ENCODE data around the gene SELENOO.

Gene SELENOO

GRCh38 chr22:50169774-50170341 is 31.0 kb upstream of the SELENOO start:
- Histone ChIP-seq H4K20me1 (ENCODE audit: control insufficient read depth, insufficient read depth, low read depth, low read length) (no peaks in the 10 kb centered on the region), H3K4me1 (ENCODE audit: control insufficient read depth, low read length) (peaks cover 14% of the 10 kb centered on the region), H3K4me2 (ENCODE audit: low read length) (no peak overlapping the region), H3K9me3 (ENCODE audit: control insufficient read depth, insufficient read depth, low read length) (no peaks in the 10 kb centered on the region; the same call in 1 of the 2 replicates), H3K4me3 (ENCODE audit: low read length) (no peak overlapping the region), H3K27me3 (ENCODE audit: control insufficient read depth, low read length) (peaks cover 19% of the 10 kb centered on the region), H3K27ac (ENCODE audit: low read depth, low read length) (no peak overlapping the region), H3K9me2 (replicated peaks; ENCODE audit: control insufficient read depth, low read length) (no peaks in the 10 kb centered on the region), H3F3A (ENCODE audit: control insufficient read depth, insufficient read depth) (peaks cover 3% of the 10 kb centered on the region; the same call in 1 of the 2 replicates), H3K79me2 (ENCODE audit: control insufficient read depth, low read length) (no peaks in the 10 kb centered on the region), H3K36me3 (ENCODE audit: control insufficient read depth, low read length) (no peaks in the 10 kb centered on the region)
- TF ChIP-seq CTCF (IDR thresholded peaks at IDR 0.05; ENCODE audit: low read depth, low read length, poor library complexity, severe bottlenecking) (no peak), EZH2phosphoT487 (IDR thresholded peaks at IDR 0.05; ENCODE audit: borderline replicate concordance, low read length) (no peak)

- TF ChIP-seq CTCF (IDR thresholded peaks at IDR 0.05; ENCODE audit: low read depth, low read length, poor library complexity, severe bottlenecking) (no peak), EZH2phosphoT487 (IDR thresholded peaks at IDR 0.05; ENCODE audit: borderline replicate concordance, low read length) (no peak)
- no peaks in the 10 kb centered on the region for H3K36me3 ChIP-seq (ENCODE audit: control insufficient read depth, low read length)
- H3K79me2 ChIP-seq (ENCODE audit: control insufficient read depth, low read length): no peaks in the 10 kb centered on the region
- H3K9me3 ChIP-seq (ENCODE audit: control insufficient read depth, insufficient read depth, low read length): no peaks in the 10 kb centered on the region; the same call in 1 of the 2 replicates
- no peak within 1 kb of the TSS for H3K4me2 ChIP-seq (ENCODE audit: low read length)
- peaks cover 14% of the 10 kb centered on the region for H3K4me1 ChIP-seq (ENCODE audit: control insufficient read depth, low read length)
- peaks cover 19% of the 10 kb centered on the region for H3K27me3 ChIP-seq (ENCODE audit: control insufficient read depth, low read length)
- no peaks in the 10 kb centered on the region for H4K20me1 ChIP-seq (ENCODE audit: control insufficient read depth, insufficient read depth, low read depth, low read length)
- H3F3A ChIP-seq (ENCODE audit: control insufficient read depth, insufficient read depth): peaks cover 3% of the 10 kb centered on the region; the same call in 1 of the 2 replicates
- no peak within 1 kb of the TSS for H3K4me3 ChIP-seq (ENCODE audit: low read length)
- H3K27ac ChIP-seq (ENCODE audit: low read depth, low read length): no peak within 1 kb of the TSS
- no peaks in the 10 kb centered on the region for H3K9me2 ChIP-seq (replicated peaks; ENCODE audit: control insufficient read depth, low read length)
Measured at GRCh38 chr22:50170453-50171318, 30.1 kb upstream of the SELENOO start, which contains the start of gene PANX2. TSS of gene PANX2 (plus strand) at chr22:50170731. CDS start at chr22:50170731, 0 bp downstream.

- H3K4me3 ChIP-seq (ENCODE audit: low read length): no peak overlapping the region
- no peak for TF ChIP-seq CTCF (IDR thresholded peaks at IDR 0.05; ENCODE audit: low read depth, low read length, poor library complexity, severe bottlenecking)
- no peak for TF ChIP-seq EZH2phosphoT487 (IDR thresholded peaks at IDR 0.05; ENCODE audit: borderline replicate concordance, low read length)
- no peaks in the 10 kb centered on the region for H3K9me2 ChIP-seq (replicated peaks; ENCODE audit: control insufficient read depth, low read length)
- no peaks in the 10 kb centered on the region for H3K36me3 ChIP-seq (ENCODE audit: control insufficient read depth, low read length)
- H3K79me2 ChIP-seq (ENCODE audit: control insufficient read depth, low read length): no peaks in the 10 kb centered on the region
- H3F3A ChIP-seq (ENCODE audit: control insufficient read depth, insufficient read depth): peaks cover 3% of the 10 kb centered on the region; the same call in 1 of the 2 replicates
- H3K4me1 ChIP-seq (ENCODE audit: control insufficient read depth, low read length): peaks cover 14% of the 10 kb centered on the region
- H3K9me3 ChIP-seq (ENCODE audit: control insufficient read depth, insufficient read depth, low read length): no peaks in the 10 kb centered on the region; the same call in 1 of the 2 replicates
- H4K20me1 ChIP-seq (ENCODE audit: control insufficient read depth, insufficient read depth, low read depth, low read length): no peaks in the 10 kb centered on the region
- no peak overlapping the region for H3K27ac ChIP-seq (ENCODE audit: low read depth, low read length)
- peaks cover 19% of the 10 kb centered on the region for H3K27me3 ChIP-seq (ENCODE audit: control insufficient read depth, low read length)
- H3K4me2 ChIP-seq (ENCODE audit: low read length): no peak overlapping the region
Measured at GRCh38 chr22:50171319-50171964, 29.4 kb upstream of the SELENOO start.
